ENCODE measurements around the gene PPP4C. TPM values are rescaled to one million over a fixed set of nuclear protein-coding genes. Genes with fewer than 3 reads are reported as not detected.

The PPP4C gene
- total and polyA plus RNA-seq, 2 donors from 2014 or later = 78.8 to 107 TPM

- peaks cover 11 to 52% (median 34%) of the 10 kb centered on the region in 3 donors for H3K36me3 ChIP-seq (ENCODE audit: control insufficient read depth in 2 of 3, insufficient read depth in 3 of 3, low read length in 3 of 3)
These were observed 6.0 kb upstream of the PPP4C start for GRCh38 chr16:30069611-30070462.

DNA sequence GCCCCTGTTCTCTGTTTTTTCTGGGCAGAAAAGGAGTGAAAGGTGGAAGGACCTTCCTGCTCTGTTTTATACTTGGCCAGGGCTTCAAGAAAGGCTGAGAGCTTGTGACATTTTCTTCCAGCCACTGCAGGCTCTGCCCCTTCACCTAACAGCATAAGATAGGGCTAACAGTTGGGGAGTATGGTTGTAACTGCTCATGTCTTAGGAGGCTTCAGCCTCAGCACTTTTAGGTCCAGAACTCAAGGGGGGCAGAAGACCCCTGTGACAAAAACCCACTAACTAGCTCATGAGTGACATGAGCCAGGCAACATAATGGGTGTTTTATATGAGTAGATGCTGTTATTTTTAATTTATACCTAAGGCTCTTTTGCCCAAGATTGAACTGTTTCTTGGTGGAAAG, 5.3 kb upstream of the PPP4C start:
- DNase-seq (no peak), FAIRE-seq (no peak)
- Histone ChIP-seq H3K27me3 (ENCODE audit: control insufficient read depth, insufficient read depth, low read length) (no peaks in the 10 kb centered on the region), H3K27ac (ENCODE audit: low read depth in 2 of 2, low read length in 2 of 2) (no peak overlapping the region), H3K36me3 (ENCODE audit: control insufficient read depth in 2 of 3, insufficient read depth in 3 of 3, low read length in 3 of 3) (peaks cover 11 to 52% (median 34%) of the 10 kb centered on the region in 3 donors), H3K9me3 (ENCODE audit: control insufficient read depth in 2 of 3, insufficient read depth in 1 of 3, low read length in 3 of 3) (no peaks in the 10 kb centered on the region), H3K4me3 (ENCODE audit: low read length in 3 of 3) (no peak overlapping the region), H3K4me1 (ENCODE audit: control insufficient read depth in 2 of 3, insufficient read depth in 2 of 3, low read depth in 1 of 3, low read length in 3 of 3) (peaks cover 0 to 29% (median 9%) of the 10 kb centered on the region in 3 donors), H3K9ac (ENCODE audit: low read length in 3 of 3) (no peak overlapping the region)
- no peak for TF ChIP-seq CTCF (IDR thresholded peaks at IDR 0.05; ENCODE audit: borderline replicate concordance, extremely low read depth, insufficient read depth)
- intact Hi-C loops (cut with DNase I) = no loop called here

More at GRCh38 chr16:30069611-30070462, 6.0 kb upstream of the PPP4C start:
- no peak overlapping the region for H3K9ac ChIP-seq (ENCODE audit: low read length in 3 of 3)
- DNase-seq = no peak
- H3K4me1 ChIP-seq (ENCODE audit: control insufficient read depth in 2 of 3, insufficient read depth in 2 of 3, low read depth in 1 of 3, low read length in 3 of 3) = peaks cover 0 to 29% (median 9%) of the 10 kb centered on the region in 3 donors
- no peaks in the 10 kb centered on the region for H3K27me3 ChIP-seq (ENCODE audit: control insufficient read depth, insufficient read depth, low read length)
- FAIRE-seq = no peak
- no peaks in the 10 kb centered on the region for H3K9me3 ChIP-seq (ENCODE audit: control insufficient read depth in 2 of 3, insufficient read depth in 1 of 3, low read length in 3 of 3)
- H3K27ac ChIP-seq (ENCODE audit: low read depth in 2 of 2, low read length in 2 of 2) = no peak overlapping the region
- no peak for TF ChIP-seq CTCF (IDR thresholded peaks at IDR 0.05; ENCODE audit: borderline replicate concordance, extremely low read depth, insufficient read depth)
- H3K4me3 ChIP-seq (ENCODE audit: low read length in 3 of 3) = peak overlapping the region in 1 of 3 donors; percentile 12
- intact Hi-C loops (cut with DNase I) = no loop called here

GRCh38 chr16:30076276-30076791, 540 bp downstream of the PPP4C start:
- Histone ChIP-seq H3K4me3 (ENCODE audit: low read length in 3 of 3) (peak overlapping the region; percentile 77 to 89 (median 79)), H3K27me3 (ENCODE audit: control insufficient read depth, insufficient read depth, low read length) (no peaks in the 10 kb centered on the region), H3K9ac (ENCODE audit: low read length in 3 of 3) (peak overlapping the region; percentile 47 to 96 (median 57)), H3K4me1 (ENCODE audit: control insufficient read depth in 2 of 3, insufficient read depth in 2 of 3, low read depth in 1 of 3, low read length in 3 of 3) (peaks cover 0 to 22% (median 8%) of the 10 kb centered on the region in 3 donors), H3K36me3 (ENCODE audit: control insufficient read depth in 2 of 3, insufficient read depth in 3 of 3, low read length in 3 of 3) (peaks cover 0 to 25% (median 18%) of the 10 kb centered on the region in 3 donors), H3K27ac (ENCODE audit: low read depth in 2 of 2, low read length in 2 of 2) (peak overlapping the region; percentile 82 to 93), H3K9me3 (ENCODE audit: control insufficient read depth in 2 of 3, insufficient read depth in 1 of 3, low read length in 3 of 3) (no peaks in the 10 kb centered on the region)
- DNase-seq (peak in 2 of 5 donors; percentile 68 to 80), FAIRE-seq (no peak)
- intact Hi-C loops (cut with DNase I) = no loop called here
- no peak for TF ChIP-seq CTCF (IDR thresholded peaks at IDR 0.05; ENCODE audit: borderline replicate concordance, extremely low read depth, insufficient read depth)

Data from kidney (tissue), 14 donors.